Measurements from ENCODE around the gene CHAF1A.

CHAF1A gene

GRCh38 chr19:4443966-4444764, 41.7 kb downstream of the CHAF1A start:
- ChIA-PET POLR2A (interaction anchor here (2.7 kb wide), 1 partner anchor 9 kb away, joined by 7 read pairs; no protein-coding TSS in a partner anchor), CTCF (interaction anchor here (1.4 to 1.5 kb wide), 2 partner anchors 9 to 44 kb away, joined by 3 to 4 read pairs; partner anchors contain the start of gene SH3GL1)
- no peak for DNase-seq (ENCODE audit: low read depth, low spot score)
- H3K4me3 ChIP-seq (ENCODE audit: low read depth, low read length) = no peak overlapping the region
- TF ChIP-seq CTCF (IDR thresholded peaks at IDR 0.05; ENCODE audit: insufficient read depth, low read length, missing control alignments) = no peak

GRCh38 chr19:4444765-4445741, 42.6 kb downstream of the CHAF1A start:
- no peak for TF ChIP-seq CTCF (IDR thresholded peaks at IDR 0.05; ENCODE audit: insufficient read depth, low read length, missing control alignments)
- no peak for DNase-seq (ENCODE audit: low read depth, low spot score)
- ChIA-PET CTCF (interaction anchor here (1.3 to 1.5 kb wide), 2 partner anchors 8 to 10 kb away, joined by 3 to 4 read pairs; no protein-coding TSS in a partner anchor), POLR2A (interaction anchor here (2.7 kb wide), 1 partner anchor 8 kb away, joined by 7 read pairs; no protein-coding TSS in a partner anchor)
- H3K4me3 ChIP-seq (ENCODE audit: low read depth, low read length) = no peak overlapping the region

GRCh38 chr19:4445963-4446703, 43.7 kb downstream of the CHAF1A start:
- H3K4me3 ChIP-seq (ENCODE audit: low read depth, low read length) = no peak overlapping the region
- CTCF ChIA-PET = interaction anchor here (1.3 kb wide), 1 partner anchor 9 kb away, joined by 4 read pairs; no protein-coding TSS in a partner anchor
- POLR2A ChIA-PET = interaction anchor here (2.7 kb wide), 1 partner anchor 7 kb away, joined by 7 read pairs; no protein-coding TSS in a partner anchor
- DNase-seq (ENCODE audit: low read depth, low spot score) = no peak
- no peak for TF ChIP-seq CTCF (IDR thresholded peaks at IDR 0.05; ENCODE audit: insufficient read depth, low read length, missing control alignments)

DNA sequence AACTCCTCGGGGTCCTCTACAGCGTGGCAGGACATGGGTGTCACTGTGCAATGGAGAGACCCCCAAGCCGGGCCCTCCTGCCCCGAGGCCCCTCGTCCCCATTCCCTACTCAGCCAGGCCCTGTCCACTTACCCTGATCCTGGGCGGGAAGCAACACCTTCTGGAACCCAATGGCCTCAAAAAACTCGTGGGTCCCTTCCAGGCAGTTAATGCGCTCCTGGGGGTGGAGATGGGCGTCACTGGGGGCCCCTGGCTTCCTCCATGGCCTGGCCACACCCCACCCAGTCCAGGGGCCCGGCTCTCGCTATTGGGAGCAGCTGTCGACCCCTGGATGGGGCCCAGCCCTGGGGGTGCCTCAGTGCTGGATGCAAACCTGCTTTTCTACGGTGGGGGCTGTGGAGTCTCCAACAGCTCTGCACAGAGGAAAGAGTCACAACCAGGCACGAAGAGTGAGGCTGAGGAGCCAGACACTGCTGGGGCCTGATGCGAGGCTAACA, 44.3 kb downstream of the CHAF1A start:
- DNase-seq (ENCODE audit: low read depth, low spot score) = no peak
- H3K4me3 ChIP-seq (ENCODE audit: low read depth, low read length) = no peak overlapping the region
- no peak for TF ChIP-seq CTCF (IDR thresholded peaks at IDR 0.05; ENCODE audit: insufficient read depth, low read length, missing control alignments)
- ChIA-PET POLR2A (interaction anchor here (0.7 kb wide), 1 partner anchor 10 kb away, joined by 4 read pairs; no protein-coding TSS in a partner anchor), CTCF (no interaction called here)

GRCh38 chr19:4447327-4448146, 45.1 kb downstream of the CHAF1A start:
- ChIA-PET POLR2A (interaction anchor here (0.7 kb wide), 1 partner anchor 9 kb away, joined by 4 read pairs; no protein-coding TSS in a partner anchor), CTCF (interaction anchor here (0.6 kb wide), 1 partner anchor 9 kb away, joined by 3 read pairs; no protein-coding TSS in a partner anchor)
- no peak overlapping the region for H3K4me3 ChIP-seq (ENCODE audit: low read depth, low read length)
- DNase-seq (ENCODE audit: low read depth, low spot score) = no peak
- TF ChIP-seq CTCF (IDR thresholded peaks at IDR 0.05; ENCODE audit: insufficient read depth, low read length, missing control alignments) = no peak
